GM12875 (cell line): ENCODE measurements around the gene MAP3K4.
"Not testable (repeated sequence)": the region's sequence is repeated elsewhere in the genome, so short reads cannot be mapped to it uniquely, and the experiment has no call there.

Experiments used
- H3K4me3 ChIP-seq: one replicate; pipeline ENCODE4 v1.5.1; 2011; ENCODE audit warnings: low read depth, low read length, control low read depth
- CTCF ChIP-seq: IDR thresholded peaks from 2 replicates; pipeline ENCODE4 v1.5.1; 2011; ENCODE audit warnings: low read depth, mild to moderate bottlenecking, control low read depth, inconsistent platforms, low read length, moderate library complexity, borderline replicate concordance; ENCODE audit not compliant: insufficient read depth

MAP3K4 gene

DNA sequence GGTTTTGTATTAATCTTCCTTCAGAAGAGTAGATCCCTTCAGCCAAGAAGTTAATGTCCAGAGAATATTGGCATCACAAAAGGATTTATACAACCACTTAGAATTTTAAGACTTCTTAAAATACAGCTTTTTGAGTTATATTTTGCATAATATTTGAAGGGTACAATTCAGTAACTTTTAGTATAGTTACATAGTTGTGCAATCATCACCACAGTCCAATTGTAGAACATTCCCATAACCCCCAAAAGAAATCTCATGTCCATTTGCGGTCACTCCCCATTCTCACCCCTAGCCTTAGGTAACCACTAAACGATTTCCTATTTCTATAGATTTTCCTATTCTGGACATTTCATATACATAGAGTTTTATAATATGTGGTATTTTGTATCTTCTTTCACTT is 126.4 kb downstream of the MAP3K4 start:
- TF ChIP-seq CTCF: no peak
- no peak overlapping the region for H3K4me3 ChIP-seq

GRCh38 chr6:161123319-161123718 is 131.8 kb downstream of the MAP3K4 start:
- H3K4me3 ChIP-seq: not testable (repeated sequence)

DNA sequence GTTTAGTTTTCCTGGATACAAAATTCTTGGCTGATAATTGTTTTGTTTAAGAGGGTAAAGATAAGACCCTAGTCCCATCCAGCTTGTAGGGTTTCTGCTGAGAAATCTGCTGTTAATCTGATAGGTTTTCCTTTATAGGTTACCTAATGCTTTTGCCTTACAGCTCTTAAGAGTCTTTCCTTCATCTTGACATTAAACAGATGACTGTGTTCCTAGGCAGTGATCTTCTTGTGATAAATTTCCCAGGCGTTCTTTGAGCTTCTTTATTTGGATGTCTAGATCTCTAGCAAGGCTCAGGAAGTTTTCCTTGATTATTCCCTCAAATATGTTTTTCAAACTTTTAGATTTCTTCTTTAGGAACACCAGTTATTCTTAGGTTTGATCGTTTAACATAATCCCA is 134.0 kb downstream of the MAP3K4 start:
- no peak overlapping the region for H3K4me3 ChIP-seq
- TF ChIP-seq CTCF: no peak

DNA sequence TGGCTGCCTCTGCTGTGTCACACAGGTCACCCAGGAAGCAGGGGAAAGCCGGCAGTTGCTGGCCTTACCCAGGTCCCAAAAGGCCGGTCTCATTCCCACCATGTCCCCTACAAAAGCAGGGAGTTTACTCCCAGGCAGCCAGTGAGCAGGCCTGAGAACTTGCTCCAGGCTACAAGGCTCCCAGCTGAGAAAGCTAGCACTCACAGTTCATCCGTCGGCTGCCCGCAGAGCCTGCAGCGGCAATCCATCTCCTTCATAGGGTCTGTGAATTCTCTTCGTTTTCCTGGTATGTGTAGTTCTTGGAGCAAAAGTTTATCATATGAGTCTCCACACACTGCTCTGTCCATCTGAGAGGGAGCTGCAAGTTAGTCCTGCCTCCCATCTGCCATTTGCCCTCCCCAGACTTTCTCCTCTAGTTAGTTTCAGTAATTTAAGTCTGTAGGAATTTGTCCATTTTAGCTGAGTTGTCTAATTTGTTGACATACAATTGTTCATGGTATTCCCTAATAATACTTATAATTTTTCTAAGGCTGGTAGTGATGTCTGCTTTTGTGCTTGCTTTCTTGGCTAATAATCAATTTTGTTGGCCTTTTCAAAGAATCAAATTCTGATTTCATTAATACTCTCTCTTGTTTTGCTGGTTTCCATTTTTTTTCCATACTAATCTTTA is 135.6 kb downstream of the MAP3K4 start:
- no peak overlapping the region for H3K4me3 ChIP-seq
- TF ChIP-seq CTCF: no peak

- H3K4me3 ChIP-seq: no peak overlapping the region
- no peak for TF ChIP-seq CTCF
These were observed 136.7 kb downstream of the MAP3K4 start for GRCh38 chr6:161128230-161128629.

DNA sequence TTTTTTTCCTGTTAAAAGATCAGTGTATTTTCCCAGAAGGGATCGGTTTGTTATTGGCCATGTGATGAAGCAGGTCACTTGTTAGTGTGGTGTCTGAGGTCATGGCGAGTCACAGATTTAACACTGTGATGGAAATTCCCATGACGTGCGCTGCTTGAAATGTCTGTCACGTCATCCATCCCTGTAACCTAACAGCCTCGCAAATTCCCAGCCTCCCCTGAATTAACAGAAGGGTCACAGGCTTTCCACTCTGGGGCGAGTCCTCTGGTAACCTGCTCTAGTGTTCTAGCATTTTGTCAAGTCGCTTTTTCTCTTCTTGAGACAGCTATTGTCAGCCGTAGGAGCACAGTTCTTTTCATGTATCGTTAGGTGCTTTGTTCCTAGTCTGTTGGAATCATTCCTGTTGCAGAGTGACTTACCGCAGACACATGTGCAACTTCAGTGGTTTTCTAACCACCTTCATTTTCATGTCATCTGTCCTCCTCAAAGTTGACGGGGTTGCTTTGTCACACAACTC is 137.2 kb downstream of the MAP3K4 start:
- no peak overlapping the region for H3K4me3 ChIP-seq
- TF ChIP-seq CTCF: no peak

- TF ChIP-seq CTCF: no peak
These were observed 139.0 kb downstream of the MAP3K4 start for GRCh38 chr6:161130541-161130940.

More at GRCh38 chr6:161130541-161130940, 139.0 kb downstream of the MAP3K4 start:
- no peak overlapping the region for H3K4me3 ChIP-seq
